Kidney epithelial cell (primary cell): Measurements from ENCODE around the gene LRRC66. TPM values are rescaled to one million over a fixed set of nuclear protein-coding genes. Genes with fewer than 3 reads are reported as not detected.

ENCODE experiments used
- DNase-seq: peaks from one replicate; pipeline ENCODE4 v3.0.0-alpha.2; 2010; ENCODE audit warnings: low read depth
- H3K27me3 ChIP-seq: 2 replicates; pipeline ENCODE4 v1.6.0; 2011; ENCODE audit warnings: low read length; ENCODE audit not compliant: control insufficient read depth, insufficient read depth
- H3K36me3 ChIP-seq: 2 replicates; pipeline ENCODE4 v1.5.1; 2011; ENCODE audit warnings: low read length; ENCODE audit not compliant: control insufficient read depth, insufficient read depth
- H3K4me3 ChIP-seq: 2 replicates; pipeline ENCODE4 v1.5.1; 2011; ENCODE audit warnings: low read depth, mild to moderate bottlenecking, control low read depth, low read length
- CTCF ChIP-seq: IDR thresholded peaks from 2 replicates; pipeline ENCODE4 v1.5.1; 2011; ENCODE audit warnings: mild to moderate bottlenecking, moderate library complexity, low read length, control low read depth, inconsistent platforms; ENCODE audit not compliant: insufficient read depth, poor library complexity, severe bottlenecking
- total RNA-seq: library from RNA; depleted of rRNA; stranded (reverse); fragments of >200 nt; gene quantifications from 2 replicates; pipeline ENCODE4 v1.2.3, GENCODE V29; 2015

The LRRC66 gene
- total RNA-seq, 1 donor from 2014 or later, result 0.04 TPM

DNA sequence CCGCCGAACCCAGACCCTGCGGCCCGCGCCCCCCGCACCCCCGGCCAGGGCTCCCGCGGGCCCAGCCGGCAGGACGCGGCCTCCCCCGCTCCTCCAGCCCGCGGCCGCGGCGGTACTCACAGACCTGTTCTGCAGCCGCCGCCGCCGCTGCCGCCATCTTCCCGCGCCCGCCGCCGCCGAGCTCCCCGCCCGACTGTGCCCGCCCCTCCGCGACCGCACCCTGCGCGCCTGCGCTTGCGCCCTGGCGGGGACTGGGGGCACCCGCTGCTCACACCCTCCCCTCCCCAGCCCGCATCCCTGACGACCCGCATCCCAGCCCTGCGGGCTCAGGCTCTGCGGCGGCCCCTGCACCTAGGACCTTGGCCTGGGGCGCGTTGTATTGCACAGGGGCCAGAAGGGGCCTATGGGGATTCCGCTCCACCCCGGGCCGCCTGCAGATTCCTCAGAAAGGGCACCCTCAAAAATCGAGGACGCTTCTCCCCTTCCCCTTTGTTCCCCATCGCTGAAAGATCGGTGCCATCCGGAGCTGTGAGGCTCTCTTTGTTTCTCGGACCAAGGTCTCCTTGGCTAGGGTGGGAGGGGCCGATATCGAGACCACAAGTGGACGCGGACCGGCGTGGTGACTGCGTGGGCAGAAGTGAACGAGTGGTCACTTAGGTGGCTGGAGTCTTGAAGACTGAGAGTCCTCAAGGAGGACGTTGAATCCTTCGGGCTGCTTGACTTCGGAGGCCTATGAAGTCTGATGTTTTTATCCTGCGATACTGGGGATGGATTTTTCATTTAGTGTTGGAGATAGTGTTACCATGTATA lies 18.1 kb upstream of the LRRC66 start, which contains the start of gene SGCB:
Gene SGCB, minus strand, starts transcription at position 197 of the 810 bp plus-strand sequence. Its CDS starts 40 bp downstream, at position 157.
- no peak for TF ChIP-seq CTCF
- Histone ChIP-seq H3K4me3 (peak within 1 kb of the TSS; percentile 91), H3K36me3 (no peaks in the 10 kb centered on the region), H3K27me3 (peaks cover 2% of the 10 kb centered on the region)
- DNase-seq, result no peak

DNA sequence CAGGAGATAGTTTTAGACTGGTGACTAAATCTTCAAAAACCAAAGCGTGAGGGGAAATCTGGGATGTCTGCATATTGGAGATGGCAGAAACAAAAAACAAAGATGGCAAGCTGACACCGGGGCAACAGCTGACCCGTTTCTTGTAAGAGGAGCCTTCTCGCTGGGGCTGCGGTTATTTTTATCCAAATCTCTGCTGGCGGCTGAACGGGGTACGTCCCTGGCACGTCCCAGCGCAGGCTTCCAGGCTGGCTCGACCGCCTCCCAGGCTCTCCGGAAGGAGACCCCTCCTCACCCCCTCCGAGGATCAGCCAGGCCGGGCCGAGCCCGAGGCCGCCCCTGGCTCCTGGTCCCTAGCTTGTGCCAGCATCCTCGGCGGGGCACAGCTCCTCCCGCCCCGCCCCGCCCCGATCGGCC lies 17.5 kb upstream of the LRRC66 start:
- peak overlapping the region; percentile 91 for H3K4me3 ChIP-seq
- no peak for DNase-seq
- peaks cover 2% of the 10 kb centered on the region for H3K27me3 ChIP-seq
- H3K36me3 ChIP-seq, result no peaks in the 10 kb centered on the region
- TF ChIP-seq CTCF, result no peak

- DNase-seq, result no peak
- no peak for TF ChIP-seq CTCF
- Histone ChIP-seq H3K4me3 (peak overlapping the region; percentile 91), H3K27me3 (peaks cover 2% of the 10 kb centered on the region), H3K36me3 (no peaks in the 10 kb centered on the region)
These were observed 16.8 kb upstream of the LRRC66 start for GRCh38 chr4:52036886-52037530.

DNA sequence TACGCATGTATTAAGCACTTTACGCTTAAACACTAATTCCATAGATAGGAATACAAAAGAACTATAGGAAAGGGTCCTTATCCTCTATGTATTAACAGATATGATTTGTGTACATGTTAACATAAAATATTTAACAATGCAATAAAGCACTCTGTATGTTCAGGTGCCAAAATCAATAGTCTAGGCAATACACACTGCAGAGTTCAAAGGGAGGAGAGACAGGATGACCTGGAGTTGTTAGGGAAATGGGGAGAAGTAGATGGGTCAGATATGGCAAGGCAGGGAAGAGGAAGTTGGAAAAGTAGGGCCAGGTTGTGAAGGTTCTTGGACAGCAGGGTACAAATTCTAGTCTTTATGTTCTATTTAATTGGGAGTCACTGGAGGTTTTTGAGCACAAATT lies 15.0 kb upstream of the LRRC66 start:
- no peak for TF ChIP-seq CTCF
- DNase-seq, result no peak
- Histone ChIP-seq H3K4me3 (no peak overlapping the region), H3K27me3 (no peaks in the 10 kb centered on the region), H3K36me3 (no peaks in the 10 kb centered on the region)

- no peaks in the 10 kb centered on the region for H3K27me3 ChIP-seq
- DNase-seq, result no peak
- no peaks in the 10 kb centered on the region for H3K36me3 ChIP-seq
- TF ChIP-seq CTCF, result no peak
- no peak overlapping the region for H3K4me3 ChIP-seq
These were observed 11.8 kb upstream of the LRRC66 start for GRCh38 chr4:52032005-52032404.
